SK-N-DZ (cell line): ENCODE results near the gene OR56A1.

Source experiments
- DNase-seq: peaks from one replicate; pipeline ENCODE4 v3.0.0-alpha.2; 2015; ENCODE audit warnings: low spot score
- small RNA-seq, 2 experiments: library from RNA; depleted of rRNA; stranded (forward); fragments of <200 nt; gene quantifications; one replicate each; pipeline ENCODE3, GENCODE V24; 2014

The OR56A1 gene

GRCh38 chr11:5992150-5992549 lies 38.4 kb downstream of the OR56A1 start:
- DNase-seq, result no peak

GRCh38 chr11:5989203-5989602 lies 41.4 kb downstream of the OR56A1 start:
- no peak for DNase-seq

- DNase-seq, result no peak
Observed at GRCh38 chr11:5986885-5987284, 43.7 kb downstream of the OR56A1 start, which contains the start of gene OR52L1. Gene OR52L1 (minus strand): TSS chr11:5986985. CDS start chr11:5986930, 55 bp downstream.

- DNase-seq, result no peak
Observed at GRCh38 chr11:5983443-5983842, 47.1 kb downstream of the OR56A1 start.

- DNase-seq, result no peak
Observed at GRCh38 chr11:5973530-5973929, 57.0 kb downstream of the OR56A1 start.

Small RNA genes lying within 50 kb of the gene (small RNA-seq; reads per million reads assigned to genes)
- gene RNA5SP329, result 0 reads per million in 2 experiments
